ENCODE measurements around the gene CHML. TPM values are rescaled to one million over a fixed set of nuclear protein-coding genes. Genes with fewer than 3 reads are reported as not detected.

The CHML gene
- total RNA-seq, 2 donors from 2014 or later = 8.0 to 12.4 TPM

DNA sequence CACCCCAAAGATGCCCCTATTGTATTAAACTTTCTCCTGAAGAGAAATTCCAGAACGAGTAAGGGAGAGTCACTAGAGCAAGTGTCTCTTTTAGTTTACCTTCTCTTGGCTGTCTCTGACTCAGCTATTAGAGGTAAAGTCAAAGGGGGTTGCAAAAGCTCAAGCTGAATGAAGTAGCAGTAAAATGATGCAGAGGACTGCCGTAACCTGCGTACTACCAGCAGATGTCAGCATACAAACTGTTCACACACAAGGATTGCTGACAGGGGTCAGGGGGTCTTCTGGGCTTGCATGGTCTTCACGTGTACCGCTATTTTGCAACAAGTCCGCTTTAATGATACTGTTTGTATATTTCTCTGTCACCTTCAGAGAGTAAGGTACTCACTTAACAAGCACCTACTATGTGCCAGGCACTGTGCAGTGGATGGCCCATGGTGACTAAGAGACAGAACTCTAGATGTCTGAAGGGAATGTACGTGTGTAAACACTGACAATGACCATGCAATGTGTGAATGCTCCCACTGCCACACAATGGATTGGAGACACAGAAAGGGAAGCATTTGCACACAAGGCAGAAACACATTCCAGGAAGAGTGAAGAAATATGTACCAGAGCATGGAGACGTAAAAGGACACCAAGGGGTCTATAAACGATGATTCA, 34.9 kb downstream of the CHML start:
- TF ChIP-seq, protein P1, sequence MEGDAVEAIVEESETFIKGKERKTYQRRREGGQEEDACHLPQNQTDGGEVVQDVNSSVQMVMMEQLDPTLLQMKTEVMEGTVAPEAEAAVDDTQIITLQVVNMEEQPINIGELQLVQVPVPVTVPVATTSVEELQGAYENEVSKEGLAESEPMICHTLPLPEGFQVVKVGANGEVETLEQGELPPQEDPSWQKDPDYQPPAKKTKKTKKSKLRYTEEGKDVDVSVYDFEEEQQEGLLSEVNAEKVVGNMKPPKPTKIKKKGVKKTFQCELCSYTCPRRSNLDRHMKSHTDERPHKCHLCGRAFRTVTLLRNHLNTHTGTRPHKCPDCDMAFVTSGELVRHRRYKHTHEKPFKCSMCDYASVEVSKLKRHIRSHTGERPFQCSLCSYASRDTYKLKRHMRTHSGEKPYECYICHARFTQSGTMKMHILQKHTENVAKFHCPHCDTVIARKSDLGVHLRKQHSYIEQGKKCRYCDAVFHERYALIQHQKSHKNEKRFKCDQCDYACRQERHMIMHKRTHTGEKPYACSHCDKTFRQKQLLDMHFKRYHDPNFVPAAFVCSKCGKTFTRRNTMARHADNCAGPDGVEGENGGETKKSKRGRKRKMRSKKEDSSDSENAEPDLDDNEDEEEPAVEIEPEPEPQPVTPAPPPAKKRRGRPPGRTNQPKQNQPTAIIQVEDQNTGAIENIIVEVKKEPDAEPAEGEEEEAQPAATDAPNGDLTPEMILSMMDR (IDR thresholded peaks at IDR 0.05) = no peak
- Histone ChIP-seq H3K9me3 (no peaks in the 10 kb centered on the region), H3K36me3 (no peaks in the 10 kb centered on the region), H3K27me3 (replicated peaks; ENCODE audit: insufficient read depth) (no peaks in the 10 kb centered on the region), H3K4me3 (no peak overlapping the region), H3K27ac (no peak overlapping the region), H3K4me1 (ENCODE audit: control insufficient read depth in 1 of 2, low read depth in 2 of 2) (peaks cover 6 to 14% of the 10 kb centered on the region in 2 donors)
- ATAC-seq (ENCODE audit: insufficient number of reproducible peaks, low FRiP score, low read depth) (no peak), DNase-seq (ENCODE audit: low spot score) (no peak)

DNA sequence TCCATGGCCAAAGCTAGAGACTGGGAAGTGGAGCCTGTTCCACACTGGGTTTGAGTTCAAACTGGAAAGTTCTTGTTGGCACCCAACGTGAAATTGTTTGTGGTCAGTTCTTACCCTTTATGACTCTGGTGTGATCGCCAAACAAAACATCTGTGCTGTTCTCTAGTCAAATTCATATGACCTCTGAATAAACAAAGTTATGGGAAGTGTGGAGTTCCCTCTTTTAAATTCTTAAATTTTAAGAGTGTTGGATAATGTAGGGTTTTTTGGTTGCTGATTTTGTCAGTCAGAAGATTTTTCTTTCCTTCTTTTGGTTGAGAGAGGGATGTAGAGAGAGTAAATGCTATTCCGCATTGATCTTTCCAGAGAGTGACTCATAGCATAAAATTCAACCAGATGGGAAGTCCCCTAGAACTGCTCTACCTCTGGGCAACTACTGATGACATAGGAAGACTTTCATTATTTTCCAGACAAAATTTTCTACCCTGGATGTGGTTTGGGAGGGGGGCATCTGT, 36.4 kb downstream of the CHML start:
- no peak for DNase-seq (ENCODE audit: low spot score)
- Histone ChIP-seq H3K4me3 (no peak overlapping the region), H3K36me3 (no peaks in the 10 kb centered on the region), H3K4me1 (ENCODE audit: control insufficient read depth in 1 of 2, low read depth in 2 of 2) (peaks cover 6 to 14% of the 10 kb centered on the region in 2 donors), H3K9me3 (no peaks in the 10 kb centered on the region), H3K27me3 (replicated peaks; ENCODE audit: insufficient read depth) (no peaks in the 10 kb centered on the region), H3K27ac (no peak overlapping the region)
- ATAC-seq (ENCODE audit: insufficient number of reproducible peaks, low FRiP score, low read depth) = no peak
- TF ChIP-seq, protein P1 (IDR thresholded peaks at IDR 0.05) = no peak

DNA sequence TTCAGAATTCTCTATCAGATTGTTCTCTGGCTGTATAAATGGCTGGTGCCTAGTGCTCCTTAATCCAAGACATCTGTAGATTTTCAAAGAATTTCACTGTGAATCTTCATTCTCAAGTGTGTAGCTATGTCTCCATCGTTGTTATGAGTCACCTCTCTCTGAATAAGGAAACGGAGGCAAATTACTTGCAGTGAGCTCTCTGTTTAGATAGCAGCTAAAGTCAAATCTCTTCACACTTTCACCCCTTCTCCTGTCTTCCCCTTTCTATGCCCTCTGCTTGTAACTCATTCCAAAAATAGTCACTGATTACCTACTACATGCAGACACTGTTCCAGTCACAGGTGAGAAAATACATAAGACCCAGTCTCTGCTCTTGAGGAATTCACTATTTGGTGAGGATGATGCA, 39.7 kb downstream of the CHML start:
- TF ChIP-seq, protein P1 (IDR thresholded peaks at IDR 0.05) = no peak
- no peaks in the 10 kb centered on the region for H3K27me3 ChIP-seq (replicated peaks; ENCODE audit: insufficient read depth)
- no peak for ATAC-seq (ENCODE audit: insufficient number of reproducible peaks, low FRiP score, low read depth)

DNA sequence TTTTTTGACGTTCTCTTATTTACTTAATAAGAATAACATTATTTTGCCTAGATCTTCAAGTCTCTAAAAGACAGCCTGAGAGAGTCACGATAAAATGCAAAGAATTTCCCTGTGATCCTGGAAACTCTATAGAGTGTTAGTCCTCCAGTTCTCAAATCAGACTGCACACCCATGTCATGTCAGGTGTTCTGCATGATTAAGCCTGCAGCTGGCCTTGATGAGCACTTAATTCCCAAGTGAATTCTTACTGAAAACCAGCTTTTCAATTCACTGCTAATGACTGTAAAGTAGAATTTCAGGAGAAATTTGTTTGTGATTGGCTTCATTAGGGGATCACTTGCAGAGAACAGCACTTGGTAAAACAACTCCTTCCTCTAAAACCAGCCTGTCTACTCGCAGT, 41.9 kb downstream of the CHML start:
- H3K4me1 ChIP-seq (ENCODE audit: control insufficient read depth in 1 of 2, low read depth in 2 of 2) = peaks cover under 1 to 3% of the 10 kb centered on the region in 2 donors
- H3K4me3 ChIP-seq = no peak overlapping the region
- H3K9me3 ChIP-seq = no peaks in the 10 kb centered on the region
- no peaks in the 10 kb centered on the region for H3K27me3 ChIP-seq (replicated peaks; ENCODE audit: insufficient read depth)
- no peaks in the 10 kb centered on the region for H3K36me3 ChIP-seq
- DNase-seq (ENCODE audit: low spot score) = no peak
- H3K27ac ChIP-seq = no peak overlapping the region
- TF ChIP-seq, protein P1 (IDR thresholded peaks at IDR 0.05) = no peak
- no peak for ATAC-seq (ENCODE audit: insufficient number of reproducible peaks, low FRiP score, low read depth)

More for the DNA sequence above, 39.7 kb downstream of the CHML start:
- H3K4me3 ChIP-seq = no peak overlapping the region
- H3K36me3 ChIP-seq = no peaks in the 10 kb centered on the region
- H3K9me3 ChIP-seq = no peaks in the 10 kb centered on the region
- no peak overlapping the region for H3K27ac ChIP-seq
- H3K4me1 ChIP-seq (ENCODE audit: control insufficient read depth in 1 of 2, low read depth in 2 of 2) = peaks cover 6 to 14% of the 10 kb centered on the region in 2 donors
- DNase-seq (ENCODE audit: low spot score) = no peak

DNA sequence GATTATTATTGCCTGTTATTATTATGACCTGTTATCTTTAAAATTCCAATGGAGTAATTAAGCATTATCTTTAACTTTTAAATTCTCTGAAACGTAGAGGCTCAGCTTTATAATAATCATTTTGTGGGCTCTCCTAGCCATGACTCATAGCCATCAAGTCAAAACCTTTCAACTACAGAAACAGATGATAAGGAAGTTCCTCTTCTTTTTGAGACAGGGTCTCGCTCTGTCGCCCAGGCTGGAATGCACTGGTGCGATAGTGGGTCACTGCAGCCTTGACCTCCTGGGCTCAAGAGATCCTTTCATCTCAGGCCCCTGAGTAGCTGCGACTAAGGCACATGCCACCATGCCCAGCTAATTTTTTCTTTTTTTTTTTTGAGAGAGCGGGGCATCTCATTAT, 43.5 kb downstream of the CHML start:
- TF ChIP-seq, protein P1 (IDR thresholded peaks at IDR 0.05) = no peak
- Histone ChIP-seq H3K4me3 (no peak overlapping the region), H3K27ac (no peak overlapping the region), H3K9me3 (no peaks in the 10 kb centered on the region), H3K4me1 (ENCODE audit: control insufficient read depth in 1 of 2, low read depth in 2 of 2) (no peaks in the 10 kb centered on the region), H3K36me3 (no peaks in the 10 kb centered on the region), H3K27me3 (replicated peaks; ENCODE audit: insufficient read depth) (no peaks in the 10 kb centered on the region)
- DNase-seq (ENCODE audit: low spot score) = no peak
- no peak for ATAC-seq (ENCODE audit: insufficient number of reproducible peaks, low FRiP score, low read depth)
